GM23338 (cell line): ENCODE data around the gene CELF2. TPM values are rescaled to one million over a fixed set of nuclear protein-coding genes. Genes with fewer than 3 reads are reported as not detected.

ENCODE experiments used
- ATAC-seq: fragments of 200-7000 bp; cut with Tn5 transposase; 3 replicates; pipeline ENCODE4 v1.9.1; 2020
- DNase-seq: peaks from one replicate; pipeline ENCODE4 v3.0.0-alpha.2; 2015; ENCODE audit warnings: low spot score
- H2AFZ ChIP-seq: fragments of 200-600 bp; sonication (generic); 2 replicates; pipeline ENCODE4 v1.8.0; 2016; ENCODE audit warnings: antibody characterized with exemption, mild to moderate bottlenecking, moderate library complexity
- H3F3A ChIP-seq: fragments of 200-600 bp; sonication (generic); replicated peaks from 2 replicates; pipeline ENCODE4 v1.8.0; 2017; ENCODE audit warnings: antibody characterized with exemption, mixed run types, low read depth
- H3K27ac ChIP-seq: fragments of 200-600 bp; sonication (generic); 2 replicates; pipeline ENCODE4 v1.6.1; 2016; ENCODE audit warnings: low read depth
- H3K27me3 ChIP-seq: fragments of 200-600 bp; sonication (generic); 2 replicates; pipeline ENCODE4 v1.8.0; 2016; ENCODE audit warnings: mild to moderate bottlenecking, mixed run types, moderate library complexity; ENCODE audit not compliant: insufficient read depth
- H3K36me3 ChIP-seq: fragments of 200-600 bp; sonication (generic); 2 replicates; pipeline ENCODE4 v1.8.0; 2016; ENCODE audit warnings: mild to moderate bottlenecking; ENCODE audit not compliant: insufficient read depth
- H3K4me1 ChIP-seq: fragments of 200-600 bp; sonication (generic); 2 replicates; pipeline ENCODE4 v1.8.0; 2016; ENCODE audit warnings: mild to moderate bottlenecking, moderate library complexity; ENCODE audit not compliant: insufficient read depth
- H3K4me2 ChIP-seq: fragments of 200-600 bp; sonication (generic); 2 replicates; pipeline ENCODE4 v1.7.1; 2017; ENCODE audit warnings: mixed run types
- H3K4me3 ChIP-seq: fragments of 200-600 bp; sonication (generic); 2 replicates; pipeline ENCODE4 v1.6.1; 2016; ENCODE audit warnings: mixed run types
- H3K79me2 ChIP-seq: fragments of 200-600 bp; sonication (generic); replicated peaks from 2 replicates; pipeline ENCODE4 v1.8.0; 2017; ENCODE audit warnings: mild to moderate bottlenecking; ENCODE audit not compliant: insufficient read depth
- H3K9me2 ChIP-seq: fragments of 200-600 bp; sonication (generic); 2 replicates; pipeline ENCODE4 v1.8.0; 2017; ENCODE audit not compliant: insufficient read depth
- H4K20me1 ChIP-seq: fragments of 200-600 bp; sonication (generic); replicated peaks from 2 replicates; pipeline ENCODE4 v1.8.0; 2017; ENCODE audit warnings: mild to moderate bottlenecking; ENCODE audit not compliant: insufficient read depth
- H3K27ac Mint-ChIP-seq: 2 replicates; pipeline ENCODE4 v1.8.0; 2020; ENCODE audit warnings: inconsistent platforms, mild to moderate bottlenecking, moderate library complexity, mixed read lengths
- H3K27me3 Mint-ChIP-seq: 3 replicates; pipeline ENCODE4 v1.8.0; 2022; ENCODE audit warnings: low read depth, mild to moderate bottlenecking, moderate library complexity, mixed read lengths, inconsistent platforms; ENCODE audit not compliant: insufficient read depth, poor library complexity
- H3K36me3 Mint-ChIP-seq: 3 replicates; pipeline ENCODE4 v1.8.0; 2021; ENCODE audit warnings: low read depth, mild to moderate bottlenecking, inconsistent platforms, moderate library complexity, mixed read lengths
- H3K4me1 Mint-ChIP-seq: 3 replicates; pipeline ENCODE4 v1.8.0; 2020; ENCODE audit warnings: mild to moderate bottlenecking, inconsistent platforms, mixed read lengths
- H3K4me3 Mint-ChIP-seq: 3 replicates; pipeline ENCODE4 v1.8.0; 2021; ENCODE audit warnings: moderate library complexity, mild to moderate bottlenecking, inconsistent platforms, mixed read lengths
- H3K9me3 Mint-ChIP-seq: 3 replicates; pipeline ENCODE4 v1.8.0; 2020; ENCODE audit warnings: moderate library complexity, mild to moderate bottlenecking, inconsistent platforms, mixed read lengths
- CREB1 ChIP-seq: fragments of 250-450 bp; sonication (Bioruptor Pico); IDR thresholded peaks from 2 replicates; pipeline ENCODE4 v1.5.0; 2020; ENCODE audit warnings: low read depth, mild to moderate bottlenecking, moderate library complexity
- CTCF ChIP-seq, 2 experiments: fragments of 200-600 bp in 1 of 2; sonication (generic) in 1 of 2; conservative IDR thresholded peaks; 2 replicates each; pipeline versions ENCODE4 v1.5.1 to v1.6.1; 2016 to 2017; ENCODE audit warnings: antibody characterized with exemption in 2 of 2, low read depth in 2 of 2, mild to moderate bottlenecking in 2 of 2, moderate library complexity in 1 of 2
- ETS1 ChIP-seq: IDR thresholded peaks from 2 replicates; pipeline ENCODE4 v1.6.1; 2016; ENCODE audit warnings: antibody characterized with exemption
- EZH2 ChIP-seq: fragments of 200-600 bp; sonication (generic); IDR thresholded peaks from one replicate; pipeline ENCODE4 v1.8.0; 2017; ENCODE audit warnings: antibody characterized with exemption, mild to moderate bottlenecking, low read depth; ENCODE audit not compliant: unreplicated experiment
- EZH2phosphoT487 ChIP-seq: fragments of 200-600 bp; sonication (generic); IDR thresholded peaks from one replicate; pipeline ENCODE4 v1.8.1; 2018; ENCODE audit warnings: antibody characterized with exemption; ENCODE audit not compliant: unreplicated experiment
- JUNB ChIP-seq: IDR thresholded peaks from one replicate; pipeline ENCODE4 v1.6.1; 2016; ENCODE audit warnings: antibody characterized with exemption; ENCODE audit not compliant: unreplicated experiment
- NANOG ChIP-seq: IDR thresholded peaks from 2 replicates; pipeline ENCODE4 v1.6.1; 2016; ENCODE audit warnings: antibody characterized with exemption, borderline replicate concordance
- REST ChIP-seq: IDR thresholded peaks from one replicate; pipeline ENCODE4 v1.6.1; 2018; ENCODE audit warnings: antibody characterized with exemption; ENCODE audit not compliant: unreplicated experiment
- STAT1 ChIP-seq: IDR thresholded peaks from one replicate; pipeline ENCODE4 v1.6.1; 2016; ENCODE audit warnings: antibody characterized with exemption; ENCODE audit not compliant: unreplicated experiment
- ZNF114 ChIP-seq: fragments of 250-450 bp; sonication (Bioruptor Pico); IDR thresholded peaks from 2 replicates; pipeline ENCODE4 v1.5.0; 2020; ENCODE audit warnings: mild to moderate bottlenecking, moderate library complexity
- ZNF331 ChIP-seq: fragments of 250-450 bp; sonication (Bioruptor Pico); IDR thresholded peaks from 2 replicates; pipeline ENCODE4 v1.5.0; 2020; ENCODE audit warnings: low read depth, mild to moderate bottlenecking, moderate library complexity
- ZNF462 ChIP-seq: fragments of 250-450 bp; sonication (Bioruptor Pico); IDR thresholded peaks from 2 replicates; pipeline ENCODE4 v1.5.0; 2020; ENCODE audit warnings: mild to moderate bottlenecking, moderate library complexity
- polyA plus RNA-seq: library from polyadenylated mRNA; unstranded; fragments of >200 nt; fragmentation: Nextera tagmentation; extraction: Ambion mirVana; gene quantifications from 2 replicates; pipeline ENCODE4 v1.2.1, GENCODE V29; 2016
- total RNA-seq: library from RNA; depleted of rRNA; stranded (reverse); fragments of >200 nt; shearing (Covaris generic); gene quantifications from 2 replicates; pipeline ENCODE4 v1.2.3, GENCODE V29; 2014

Gene CELF2
- total and polyA plus RNA-seq, 2 experiments from 2014 or later = 18.1 to 22.5 TPM

GRCh38 chr10:11379771-11380170 is 362.1 kb downstream of the CELF2 start:
- TF ChIP-seq STAT1 (no peak), NANOG (no peak), ZNF462 (no peak), JUNB (no peak), CTCF (conservative IDR thresholded peaks at IDR 0.05; ENCODE audit: low read depth in 2 of 2) (no peak), ZNF331 (CRISPR knock-in tag) (no peak), ETS1 (no peak), EZH2 (no peak), REST (no peak), EZH2phosphoT487 (no peak), CREB1 (CRISPR knock-in tag) (no peak), ZNF114 (CRISPR knock-in tag) (no peak)
- no peaks in the 10 kb centered on the region for H4K20me1 ChIP-seq
- H3K4me3 Mint-ChIP-seq = no peak overlapping the region
- peaks cover under 1% of the 10 kb centered on the region; the same call in 1 of the 2 replicates for H3K4me1 ChIP-seq
- H3K27me3 Mint-ChIP-seq = peaks cover 3% of the 10 kb centered on the region
- peaks cover 8% of the 10 kb centered on the region; the same call in 2 of the 3 replicates for H3K9me3 Mint-ChIP-seq
- H3K4me3 ChIP-seq = no peak overlapping the region
- no peaks in the 10 kb centered on the region; the same call in 1 of the 3 replicates for H3K36me3 Mint-ChIP-seq
- 0 out of 3 replicates have a peak, but pooled peaks cover 2% of the 10 kb centered on the region for H3K4me1 Mint-ChIP-seq
- H3F3A ChIP-seq = no peaks in the 10 kb centered on the region
- no peaks in the 10 kb centered on the region for H3K79me2 ChIP-seq
- no peak for ATAC-seq
- no peak overlapping the region for H3K27ac Mint-ChIP-seq
- no peaks in the 10 kb centered on the region for H3K27me3 ChIP-seq
- H2AFZ ChIP-seq = no peak overlapping the region
- H3K9me2 ChIP-seq = 0 out of 2 replicates have a peak, but pooled peaks cover 2% of the 10 kb centered on the region
- H3K4me2 ChIP-seq = no peak overlapping the region
- no peak overlapping the region for H3K27ac ChIP-seq
- no peak for DNase-seq
- no peaks in the 10 kb centered on the region for H3K36me3 ChIP-seq
